GM21528 (cell line): Measurements from ENCODE around the gene MYO15B.
"Not testable (repeated sequence)": the region's sequence is repeated elsewhere in the genome, so short reads cannot be mapped to it uniquely, and the experiment has no call there.

Experiments
- ATAC-seq: cut with Tn5 transposase; IDR thresholded peaks from one replicate; pipeline ENCODE4 v1.9.1; 2021; ENCODE audit warnings: mild to moderate bottlenecking, moderate library complexity; ENCODE audit not compliant: unreplicated experiment, low FRiP score

The MYO15B gene

DNA sequence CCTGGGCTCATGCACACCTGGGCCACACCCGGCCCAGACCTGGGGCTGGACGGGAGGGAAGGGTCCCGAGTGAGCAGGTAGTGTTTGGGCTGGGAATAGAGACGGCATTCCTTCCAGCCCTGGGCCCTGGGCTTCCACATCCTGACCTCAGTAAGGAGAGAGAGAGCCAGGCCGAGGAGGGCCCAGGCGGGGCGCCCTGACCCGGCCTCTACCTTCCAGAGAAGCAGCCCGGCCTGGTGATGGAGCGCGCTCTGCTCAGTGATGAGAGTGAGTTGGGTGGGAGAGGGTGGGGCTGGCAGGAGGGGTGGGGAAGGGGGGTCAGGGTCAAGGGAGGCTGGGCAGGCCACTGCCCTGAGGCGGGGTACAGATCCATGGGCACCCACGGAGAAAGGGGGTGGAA lies 13.6 kb upstream of the MYO15B start:
- no peak for ATAC-seq

DNA sequence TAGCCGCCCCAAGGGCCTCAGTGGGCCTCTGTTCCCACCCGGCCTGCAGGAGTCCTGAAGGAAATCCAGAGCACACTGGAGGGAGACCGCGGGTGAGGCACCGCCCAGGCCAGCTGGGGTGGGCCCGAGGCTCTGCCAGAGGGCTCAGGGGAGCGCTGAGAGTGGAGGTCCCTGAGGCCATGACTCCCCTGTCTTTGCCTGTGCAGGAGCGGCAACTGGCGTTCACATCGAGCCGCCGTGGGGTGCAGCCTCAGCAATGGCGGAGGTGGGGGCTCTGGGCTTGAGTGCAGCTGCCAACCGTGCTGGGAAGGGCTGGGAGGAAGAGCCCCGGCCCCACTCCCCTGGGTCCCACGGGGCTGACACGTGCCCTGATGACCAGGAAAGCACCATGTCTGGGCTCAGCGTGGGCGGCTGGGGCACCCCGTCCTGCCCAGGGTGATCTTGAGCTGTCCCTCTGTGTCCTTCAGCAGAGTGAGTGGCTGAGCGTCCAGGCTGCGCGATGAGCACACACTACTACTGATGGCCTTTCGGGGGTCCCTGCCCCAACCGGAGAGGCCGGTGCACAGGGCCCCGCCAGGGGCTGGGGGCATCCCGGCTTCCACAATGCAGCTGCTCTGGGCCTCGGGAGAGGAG lies 13.1 kb upstream of the MYO15B start:
- ATAC-seq: no peak

DNA sequence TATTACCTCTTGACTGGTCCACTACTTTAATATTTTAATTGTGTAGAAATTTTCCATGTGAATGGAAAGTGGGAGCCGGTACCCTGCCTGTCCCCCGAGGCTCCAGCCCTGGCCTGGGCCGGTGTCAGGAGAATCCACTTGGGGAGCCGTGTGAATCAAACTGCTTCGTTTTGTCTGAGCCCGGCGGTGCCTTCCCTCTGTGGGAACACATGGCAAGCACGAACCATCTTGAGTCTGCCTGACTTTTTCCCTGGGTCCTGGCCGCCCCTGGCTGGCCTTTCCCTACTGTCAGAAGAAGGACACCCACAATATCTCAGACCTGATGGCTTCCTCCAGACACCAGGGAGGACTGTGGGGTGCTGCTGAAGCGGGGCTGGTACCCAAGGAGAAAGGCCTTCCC lies 12.4 kb upstream of the MYO15B start:
- ATAC-seq: no peak

DNA sequence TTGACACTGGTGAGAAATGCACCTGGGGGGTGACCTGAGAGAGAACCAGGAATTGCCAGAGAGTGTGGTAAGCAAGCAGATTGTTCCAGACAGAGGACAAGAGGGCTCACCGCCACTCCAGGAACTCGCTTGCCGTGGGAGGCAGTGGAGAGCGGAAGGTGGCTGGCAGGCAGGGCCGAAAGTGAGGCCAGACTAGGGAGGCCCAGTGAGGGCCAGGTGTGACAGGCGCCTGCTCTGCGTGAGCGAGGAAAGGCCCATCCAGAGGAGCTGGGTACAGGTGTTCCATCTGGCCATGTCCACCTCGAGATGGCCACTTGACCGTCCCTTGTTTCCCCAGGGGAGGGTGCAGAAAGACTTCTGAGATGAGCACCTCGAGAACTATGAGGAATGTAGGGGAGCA lies 11.9 kb upstream of the MYO15B start:
- no peak for ATAC-seq

DNA sequence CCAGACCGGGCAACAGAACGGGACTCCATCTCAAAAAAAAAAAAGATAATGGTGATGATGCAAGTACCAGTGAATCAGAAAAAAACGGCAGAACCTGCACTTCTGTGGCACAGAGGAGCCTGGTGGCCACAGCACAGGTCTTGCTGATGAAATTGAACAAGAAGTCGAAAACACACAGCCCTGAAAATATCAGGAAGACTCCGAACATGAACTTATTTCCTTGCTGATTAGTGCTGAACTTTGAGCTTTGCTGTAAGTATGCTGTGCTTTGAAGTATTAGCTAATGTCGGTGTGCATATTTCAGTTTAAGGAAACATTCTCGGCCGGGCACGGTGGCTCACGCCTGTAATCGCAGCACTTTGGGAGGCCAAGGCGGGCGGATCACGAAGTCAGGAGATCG lies 10.9 kb upstream of the MYO15B start:
- ATAC-seq: no peak

DNA sequence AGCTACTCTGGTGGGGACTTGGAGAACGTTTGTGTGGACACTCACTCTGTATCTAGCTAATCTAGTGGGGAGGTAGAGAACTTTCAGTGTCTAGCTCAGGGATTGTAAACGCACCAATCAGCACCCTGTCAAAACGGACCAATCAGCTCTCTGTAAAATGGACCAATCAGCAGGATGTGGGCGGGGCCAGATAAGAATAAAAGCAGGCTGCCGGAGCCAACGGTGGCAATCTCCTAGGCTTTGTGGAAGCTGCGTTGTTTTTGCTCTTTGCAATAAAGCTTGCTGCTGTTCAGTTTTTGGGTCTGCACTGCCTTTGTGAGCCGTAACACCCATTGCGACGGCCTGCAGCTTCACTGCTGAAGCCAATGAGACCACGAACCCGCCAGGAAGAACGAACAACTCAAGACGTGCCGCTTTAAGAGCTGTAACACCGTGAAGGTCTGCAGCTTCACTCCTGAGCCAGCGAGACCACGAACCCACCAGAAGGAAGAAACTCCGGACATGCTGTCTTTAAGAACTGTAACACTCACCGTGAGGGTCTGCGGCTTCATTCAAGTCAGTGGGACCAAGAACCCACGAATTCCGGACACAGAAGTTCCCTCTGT lies 6.4 kb upstream of the MYO15B start:
- ATAC-seq: not testable (repeated sequence)

DNA sequence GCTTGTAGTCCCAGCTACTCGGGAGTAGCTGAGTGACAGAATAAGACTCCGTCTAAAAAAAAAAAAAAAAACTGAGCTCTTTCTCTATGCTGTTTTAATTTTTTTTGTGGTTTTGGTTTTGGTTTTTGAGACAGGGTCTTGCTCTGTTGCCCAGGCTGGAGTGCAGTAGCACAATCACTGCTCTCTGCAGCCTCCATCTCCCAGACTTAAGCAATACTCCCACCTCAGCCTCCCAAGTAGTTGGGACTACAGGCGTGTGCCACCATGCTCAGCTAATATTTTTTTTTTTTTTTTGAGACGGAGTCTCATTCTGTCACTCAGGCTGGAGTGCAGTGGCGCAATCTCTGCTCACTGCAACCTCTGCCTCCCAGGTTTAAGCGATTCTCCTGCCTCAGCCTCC lies 4.4 kb upstream of the MYO15B start:
- not testable (repeated sequence) for ATAC-seq

DNA sequence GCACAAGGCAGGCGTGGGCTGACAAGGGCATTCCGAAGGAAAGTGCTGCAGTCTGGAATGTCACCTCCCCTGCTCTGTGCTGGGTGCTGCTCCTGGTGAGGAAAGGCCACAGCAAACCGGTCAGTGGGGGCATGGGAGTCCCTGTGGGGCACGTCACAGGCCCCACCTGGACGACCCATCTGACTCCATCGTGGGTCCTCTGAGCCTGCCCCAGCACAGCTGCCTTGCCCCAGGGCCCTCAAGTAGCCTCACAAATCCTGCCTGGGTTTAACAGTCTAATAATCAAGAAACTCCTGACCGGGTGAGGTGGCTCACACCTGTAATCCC lies 2.8 kb upstream of the MYO15B start:
- no peak for ATAC-seq

DNA sequence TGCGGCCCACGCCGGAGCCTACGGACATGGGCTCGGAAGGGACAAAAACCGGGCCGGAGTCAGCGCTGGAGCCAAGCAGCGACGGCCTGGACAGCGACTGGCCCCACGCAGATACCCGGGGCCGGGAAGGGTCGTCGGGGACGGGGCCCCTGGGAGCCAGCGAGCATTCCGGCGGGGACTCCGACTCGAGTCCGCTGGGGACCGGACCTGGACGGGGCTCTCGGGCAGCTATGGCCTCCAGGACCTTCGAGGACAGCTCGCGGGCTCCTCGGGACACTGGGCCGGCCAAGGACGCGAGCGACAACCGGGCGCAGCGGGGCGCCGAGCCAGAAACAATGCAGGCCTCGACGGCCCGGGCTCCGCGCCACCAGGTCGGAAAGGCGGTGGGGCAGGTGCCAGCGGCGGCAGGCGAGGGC lies 1.0 kb downstream of the MYO15B start:
- ATAC-seq: no peak

DNA sequence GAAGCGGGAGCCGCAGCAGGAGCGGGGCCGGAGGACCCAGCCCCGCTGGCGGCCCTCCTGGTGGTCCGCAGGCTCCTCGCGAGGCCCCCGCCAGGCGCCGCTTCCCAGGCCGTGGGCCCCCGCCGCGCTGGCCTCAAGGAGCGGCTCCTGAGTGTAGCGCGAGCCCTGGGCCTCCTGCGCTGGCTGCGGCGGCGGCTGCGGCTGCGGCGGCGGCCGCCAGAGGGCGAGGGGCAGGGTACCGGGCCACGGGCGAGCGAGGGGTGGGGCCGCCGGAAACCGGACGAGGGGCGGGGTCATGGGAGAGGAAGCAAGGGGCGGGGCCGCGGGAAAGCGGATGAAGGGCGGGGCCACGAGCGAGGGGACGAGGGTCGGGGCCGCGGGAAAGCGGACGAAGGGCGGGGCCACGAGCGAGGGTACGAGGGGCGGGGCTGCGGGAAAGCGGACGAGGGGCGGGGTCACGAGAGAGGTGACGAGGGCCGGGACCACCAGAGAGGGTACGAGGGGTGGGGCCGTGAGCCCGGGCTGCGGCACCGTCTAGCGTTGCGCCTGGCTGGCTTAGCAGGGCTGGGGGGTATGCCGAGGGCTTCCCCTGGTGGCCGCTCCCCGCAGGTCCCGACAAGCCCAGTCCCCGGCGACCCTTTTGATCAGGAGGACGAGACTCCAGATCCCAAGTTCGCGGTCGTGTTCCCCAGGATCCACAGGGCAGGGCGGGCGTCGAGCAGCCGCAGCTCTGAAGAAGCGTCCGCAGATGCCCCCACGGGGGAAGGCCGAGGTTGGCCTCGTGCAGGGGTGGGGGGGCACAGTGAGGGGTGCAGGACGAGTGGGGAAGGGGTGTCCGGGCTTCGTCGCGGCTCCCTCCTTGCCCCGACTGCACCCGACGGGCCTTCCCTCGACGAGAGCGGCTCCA lies 1.7 kb downstream of the MYO15B start:
- peak; percentile 59 for ATAC-seq

DNA sequence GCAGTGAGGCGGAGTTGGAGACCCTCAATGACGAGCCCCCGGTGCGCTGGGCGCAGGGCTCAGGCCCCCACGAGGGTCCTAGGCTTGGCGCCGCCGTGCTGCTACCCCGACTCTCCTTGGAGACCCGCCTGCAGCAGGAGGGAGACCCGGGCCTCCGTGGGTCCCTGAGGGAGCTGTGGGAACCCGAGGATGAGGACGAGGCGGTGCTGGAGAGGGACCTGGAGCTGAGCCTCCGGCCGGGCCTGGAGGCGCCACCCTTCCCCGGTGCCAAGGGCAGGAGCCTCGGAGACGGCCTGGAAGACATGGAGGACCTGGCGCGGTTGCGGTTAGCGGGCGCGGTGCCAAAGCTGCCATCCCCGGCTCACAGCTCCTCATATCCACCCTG lies 2.3 kb downstream of the MYO15B start:
- ATAC-seq: no peak

DNA sequence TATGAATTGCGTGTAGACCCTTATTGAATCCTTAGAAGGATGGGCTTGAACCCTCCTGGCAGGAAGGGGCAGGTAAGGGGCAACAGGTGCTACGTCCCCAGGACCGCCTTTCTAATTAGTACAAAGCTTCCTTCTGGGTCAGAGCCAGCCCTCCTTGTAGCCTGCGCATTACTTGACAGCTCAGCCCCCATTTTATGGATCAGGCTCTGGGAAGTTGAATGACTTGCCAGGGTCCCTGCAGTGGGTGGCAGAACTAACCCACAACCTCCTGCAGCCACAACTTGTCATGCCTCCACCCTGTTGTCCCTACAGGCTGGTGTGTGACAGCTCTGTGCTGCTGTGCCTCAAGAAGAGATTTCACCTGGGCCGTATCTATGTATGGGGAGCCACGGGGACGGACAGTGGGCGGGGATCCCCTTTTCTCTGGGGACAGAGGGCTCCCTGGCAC lies 2.7 kb downstream of the MYO15B start:
- no peak for ATAC-seq

DNA sequence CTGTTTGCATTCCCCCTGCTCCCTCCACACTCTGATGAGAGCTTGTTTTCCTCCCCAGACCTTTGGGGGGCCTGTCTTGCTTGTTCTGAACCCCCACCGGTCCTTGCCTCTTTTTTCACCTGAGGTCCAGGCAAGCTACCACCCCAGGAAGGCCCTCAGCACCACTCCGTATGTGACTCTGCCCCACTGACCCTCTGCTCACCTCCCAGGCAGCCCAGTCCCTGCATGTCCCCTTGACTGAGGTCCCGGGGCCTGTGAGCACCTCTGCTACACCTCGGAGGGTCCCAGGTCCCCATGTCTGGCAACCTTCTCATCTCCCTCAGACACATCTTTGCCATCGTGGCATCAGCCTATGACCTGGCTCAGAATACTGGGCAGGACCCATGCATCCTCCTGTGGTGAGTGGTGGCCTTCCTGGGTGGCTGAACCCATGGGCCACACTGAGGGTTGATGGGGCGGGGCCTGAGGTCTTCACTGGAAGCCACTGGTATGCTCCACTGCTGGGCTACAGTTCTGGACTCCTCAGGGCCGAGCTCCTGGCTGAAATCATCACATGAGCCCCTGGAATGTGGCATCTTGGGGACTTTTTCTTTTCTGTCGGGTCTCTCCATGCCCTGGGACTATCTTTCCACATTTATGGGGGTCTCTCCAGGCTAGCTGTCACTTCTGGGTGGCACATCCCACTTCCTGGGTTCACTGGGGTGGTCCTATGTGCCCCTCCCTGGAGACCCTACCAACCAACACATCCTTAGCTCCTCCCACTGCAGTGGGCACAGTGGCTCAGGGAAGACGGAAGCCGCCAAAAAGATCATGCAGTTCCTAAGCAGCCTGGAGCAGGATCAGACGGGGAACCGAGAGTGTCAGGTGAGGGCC lies 3.5 kb downstream of the MYO15B start:
- ATAC-seq: no peak

DNA sequence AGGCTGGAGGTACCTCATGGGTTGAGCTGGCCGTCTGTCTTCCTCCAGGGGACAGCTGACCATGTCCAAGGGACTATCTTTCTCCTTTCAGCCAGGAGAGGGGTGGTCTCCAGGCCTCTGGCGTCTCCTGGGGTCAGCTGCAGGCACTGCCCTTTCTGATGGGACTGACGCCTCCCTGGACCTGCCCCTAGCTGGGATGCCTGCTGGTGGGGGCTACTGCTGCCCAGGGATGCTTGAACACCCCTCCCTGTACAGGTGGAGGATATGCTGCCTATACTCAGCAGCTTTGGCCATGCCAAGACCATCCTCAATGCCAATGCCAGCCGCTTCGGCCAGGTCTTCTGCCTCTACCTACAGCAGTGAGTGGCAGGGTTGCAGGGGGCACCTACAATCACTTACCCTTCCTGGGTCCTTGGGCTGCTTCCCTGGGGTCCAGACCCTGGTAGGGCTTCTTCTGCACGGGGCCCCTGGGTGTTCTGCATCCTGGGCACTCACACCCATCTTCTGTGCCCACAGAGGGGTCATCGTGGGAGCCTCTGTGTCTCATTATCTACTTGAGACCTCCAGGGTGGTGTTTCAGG lies 4.2 kb downstream of the MYO15B start:
- ATAC-seq: no peak

DNA sequence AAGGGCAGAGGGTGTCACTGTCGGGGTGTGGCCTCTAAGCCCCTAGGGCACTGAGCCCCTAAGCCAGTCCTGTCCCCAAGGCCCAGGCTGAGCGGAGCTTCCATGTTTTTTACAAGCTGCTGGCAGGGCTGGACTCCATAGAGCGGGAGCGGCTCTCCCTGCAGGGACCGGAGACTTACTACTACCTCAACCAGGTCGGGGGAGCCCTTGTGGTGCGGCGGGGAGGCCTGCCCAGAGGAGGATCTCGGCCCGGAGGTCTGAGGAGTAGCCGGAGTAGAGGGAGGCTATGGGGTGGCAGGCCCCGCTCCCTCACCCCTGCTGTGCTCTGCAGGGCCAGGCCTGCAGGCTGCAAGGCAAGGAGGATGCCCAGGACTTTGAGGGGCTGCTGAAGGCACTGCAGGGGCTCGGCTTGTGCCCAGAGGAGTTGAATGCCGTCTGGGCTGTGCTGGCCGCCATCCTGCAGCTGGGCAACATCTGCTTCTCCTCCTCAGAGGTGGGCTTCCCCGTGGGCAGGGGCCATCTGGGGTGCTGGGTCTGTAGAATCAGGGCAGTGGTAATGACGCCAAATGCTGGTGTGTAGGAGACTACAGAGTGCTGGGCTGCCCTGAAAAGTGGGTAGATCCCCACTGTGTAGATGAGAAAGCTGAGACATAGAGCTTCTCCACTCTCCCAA lies 4.9 kb downstream of the MYO15B start:
- no peak for ATAC-seq

DNA sequence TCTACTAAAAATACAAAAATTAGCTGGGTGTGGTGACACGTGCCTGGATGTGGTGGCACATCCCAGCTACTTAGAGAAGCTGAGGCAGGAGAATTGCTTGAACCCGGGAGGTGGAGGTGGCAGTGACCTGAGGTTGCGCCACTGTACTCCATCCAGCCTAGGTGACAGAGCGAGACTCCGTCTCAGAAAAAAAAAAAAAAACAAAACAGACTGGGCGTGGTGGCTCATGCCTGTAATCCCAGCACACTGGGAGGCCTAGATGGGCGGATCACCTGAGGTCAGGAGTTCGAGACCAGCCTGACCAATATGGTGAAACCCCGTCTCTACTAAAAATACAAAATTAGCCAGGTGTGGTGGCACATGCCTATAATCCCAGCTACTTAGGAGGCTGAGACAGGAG lies 5.8 kb downstream of the MYO15B start:
- not testable (repeated sequence) for ATAC-seq

DNA sequence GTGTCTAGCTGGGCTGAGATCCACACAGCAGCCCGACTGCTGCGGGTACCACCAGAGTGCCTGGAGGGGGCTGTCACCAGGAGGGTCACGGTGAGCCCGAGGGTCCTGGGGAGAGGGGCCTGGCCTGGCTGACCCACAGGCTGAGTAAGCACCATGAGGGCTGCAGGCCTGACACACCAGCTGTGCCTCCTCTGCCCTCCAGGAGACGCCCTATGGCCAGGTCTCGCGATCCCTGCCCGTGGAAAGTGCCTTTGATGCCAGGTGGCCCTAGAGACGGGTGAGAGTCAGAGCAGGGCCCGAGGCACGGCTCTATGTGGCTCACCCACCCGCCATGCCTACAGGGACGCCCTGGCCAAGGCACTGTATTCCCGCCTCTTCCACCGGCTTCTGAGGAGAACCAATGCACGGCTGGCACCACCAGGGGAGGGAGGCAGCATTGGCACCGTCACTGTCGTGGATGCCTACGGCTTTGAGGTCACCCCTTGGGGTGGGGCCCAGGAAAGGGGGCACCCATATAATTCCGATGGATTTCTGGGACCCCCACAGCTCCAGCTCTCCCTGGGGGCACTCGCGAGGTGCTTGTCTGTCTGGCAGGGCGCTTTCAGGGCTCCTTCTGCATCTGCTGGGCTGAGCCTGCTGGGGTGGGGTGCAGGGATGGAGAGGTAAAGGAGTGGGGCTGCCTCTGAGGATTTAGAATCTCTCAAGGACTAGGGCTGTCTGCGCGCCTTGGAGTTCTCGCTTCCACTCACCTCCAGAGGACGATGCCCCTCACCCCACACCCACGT lies 7.1 kb downstream of the MYO15B start:
- no peak for ATAC-seq

DNA sequence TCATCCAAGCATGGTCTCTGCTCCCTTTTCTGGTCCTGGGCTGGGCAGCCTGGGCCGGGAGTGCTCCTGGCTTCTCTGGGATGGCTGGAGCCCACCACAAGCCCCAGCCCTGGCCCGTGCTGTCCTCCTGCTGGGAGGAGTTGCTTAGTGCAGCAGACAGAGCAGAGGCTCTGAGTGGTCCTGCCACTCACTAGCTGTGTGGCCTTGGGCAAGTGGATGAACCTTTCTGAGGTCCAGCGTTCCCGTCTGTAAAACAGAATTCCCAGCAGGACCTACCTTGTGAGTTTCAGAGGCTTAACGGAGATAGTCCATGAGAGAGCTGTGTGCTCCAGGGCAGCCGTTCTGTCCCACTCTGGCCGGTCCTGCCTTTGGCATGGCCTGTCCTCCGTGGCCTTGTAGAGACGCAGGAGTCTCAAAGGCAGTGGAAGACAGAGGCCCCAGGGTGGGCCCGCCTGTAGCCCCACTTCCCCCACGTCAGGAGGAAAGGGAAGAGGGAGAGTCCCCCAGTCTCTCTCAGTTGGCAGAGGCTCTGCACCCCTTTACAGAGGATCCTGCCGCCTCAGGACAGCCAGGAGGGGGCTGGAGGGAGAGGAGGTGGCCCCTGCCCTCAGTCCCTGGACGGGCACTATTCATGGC lies 7.8 kb downstream of the MYO15B start:
- no peak for ATAC-seq

DNA sequence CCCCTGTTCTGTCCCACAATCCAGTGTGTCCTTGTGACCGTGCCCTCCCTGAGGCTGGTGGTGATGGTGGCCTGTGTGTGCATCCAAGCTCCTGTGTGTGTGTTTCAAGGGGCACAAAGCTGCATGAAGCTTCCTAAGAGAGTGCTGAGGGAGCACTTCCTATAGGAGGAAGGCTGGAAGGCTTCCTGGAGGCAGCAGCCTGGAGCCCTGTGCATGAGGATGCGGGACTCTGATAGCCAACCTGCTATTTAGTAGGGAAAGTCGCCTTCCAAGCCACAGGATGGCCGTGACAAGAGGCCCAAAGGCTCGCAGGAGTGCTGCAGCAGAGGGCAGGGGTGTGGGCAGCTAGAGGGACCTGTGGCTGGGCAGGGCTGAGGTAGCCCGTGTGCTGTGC lies 8.3 kb downstream of the MYO15B start:
- no peak for ATAC-seq
